ENCODE data around the gene TTC39A.

DNA sequence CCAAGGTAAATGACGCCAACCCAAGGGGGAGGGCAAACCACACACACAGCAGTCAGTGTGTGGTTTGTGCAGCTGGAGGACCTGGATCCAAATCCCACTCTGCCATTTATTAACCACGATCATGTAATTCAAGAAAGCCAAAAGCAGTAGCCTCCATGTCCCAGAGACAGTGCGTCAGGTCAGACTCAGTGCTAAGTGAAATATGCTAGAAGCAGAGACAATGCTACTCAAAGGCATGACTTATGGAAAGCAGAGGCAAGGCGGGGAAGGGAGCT is 13.6 kb downstream of the TTC39A start:
- no peak for TF ChIP-seq ZNF274 (IDR thresholded peaks at IDR 0.05; ENCODE audit: low read depth, low read length)
- no peak for TF ChIP-seq SUZ12 (IDR thresholded peaks at IDR 0.05; ENCODE audit: extremely low read depth, insufficient read depth, insufficient read length)
- no peak for TF ChIP-seq YY1 (IDR thresholded peaks at IDR 0.05; ENCODE audit: insufficient read depth, insufficient read length)

Data from NT2/D1 (cell line).